SK-N-SH treated with all-trans-retinoic acid at 6 μM for 48 hours (cell line): Measurements from ENCODE around the gene EDDM3A.

Experiments
- ATAC-seq: fragments of 200-7000 bp; cut with Tn5 transposase; 3 replicates; pipeline ENCODE4 v1.9.1; 2020; ENCODE audit warnings: mild to moderate bottlenecking, moderate library complexity
- CSDC2 ChIP-seq: fragments of 250-450 bp; sonication (Bioruptor Pico); IDR thresholded peaks from 2 replicates; pipeline ENCODE4 v1.5.0; 2020; ENCODE audit warnings: mild to moderate bottlenecking, moderate library complexity
- ESRRG ChIP-seq: fragments of 250-450 bp; sonication (Bioruptor Pico); IDR thresholded peaks from 2 replicates; pipeline ENCODE4 v1.6.1; 2021; ENCODE audit warnings: mild to moderate bottlenecking
- GLIS3 ChIP-seq: fragments of 250-450 bp; sonication (Bioruptor Pico); IDR thresholded peaks from 2 replicates; pipeline ENCODE4 v1.5.0; 2020; ENCODE audit warnings: mild to moderate bottlenecking, moderate library complexity
- ISL1 ChIP-seq: fragments of 250-450 bp; sonication (Bioruptor Pico); IDR thresholded peaks from 2 replicates; pipeline ENCODE4 v2.1.2; 2022; ENCODE audit warnings: mild to moderate bottlenecking, moderate library complexity
- OSR1 ChIP-seq: fragments of 250-450 bp; sonication (Bioruptor Pico); IDR thresholded peaks from 2 replicates; pipeline ENCODE4 v1.8.0; 2022; ENCODE audit warnings: moderate library complexity, mild to moderate bottlenecking, inconsistent platforms
- PPARA ChIP-seq: fragments of 250-450 bp; sonication (Bioruptor Pico); IDR thresholded peaks from 2 replicates; pipeline ENCODE4 v1.5.0; 2020; ENCODE audit warnings: mild to moderate bottlenecking, borderline replicate concordance
- TCF4 ChIP-seq: fragments of 250-450 bp; sonication (Bioruptor Pico); IDR thresholded peaks from 2 replicates; pipeline ENCODE4 v1.8.0; 2021; ENCODE audit warnings: mild to moderate bottlenecking, moderate library complexity, borderline replicate concordance
- TOX ChIP-seq: fragments of 250-450 bp; sonication (Bioruptor Pico); IDR thresholded peaks from 2 replicates; pipeline ENCODE4 v1.8.0; 2021; ENCODE audit warnings: mild to moderate bottlenecking, moderate library complexity, borderline replicate concordance
- ZC3H10 ChIP-seq: fragments of 250-450 bp; sonication (Bioruptor Pico); IDR thresholded peaks from 2 replicates; pipeline ENCODE4 v1.5.1; 2021; ENCODE audit warnings: mild to moderate bottlenecking, moderate library complexity
- ZFP30 ChIP-seq: fragments of 450-650 bp; formaldehyde crosslinking; IDR thresholded peaks from 2 replicates; pipeline ENCODE4 v1.5.0; 2022; ENCODE audit warnings: mild to moderate bottlenecking, moderate library complexity
- ZNF565 ChIP-seq: fragments of 450-650 bp; formaldehyde crosslinking; conservative IDR thresholded peaks from 2 replicates; pipeline ENCODE4 v1.5.0; 2020; ENCODE audit warnings: low read depth, mild to moderate bottlenecking, moderate library complexity
- ZNF70 ChIP-seq: fragments of 450-650 bp; formaldehyde crosslinking; IDR thresholded peaks from 2 replicates; pipeline ENCODE4 v1.5.0; 2020; ENCODE audit warnings: mild to moderate bottlenecking, moderate library complexity
- ZNF8 ChIP-seq: fragments of 450-650 bp; formaldehyde crosslinking; IDR thresholded peaks from 2 replicates; pipeline ENCODE4 v1.5.0; 2020; ENCODE audit warnings: mild to moderate bottlenecking, moderate library complexity
- TF ChIP-seq, protein P1 (sequence below): fragments of 250-450 bp; sonication (Bioruptor Pico); IDR thresholded peaks from 2 replicates; pipeline ENCODE4 v1.5.0; 2020; ENCODE audit warnings: mild to moderate bottlenecking, moderate library complexity
- TF ChIP-seq, protein P2 (sequence below): fragments of 250-450 bp; sonication (Bioruptor Pico); IDR thresholded peaks from 2 replicates; pipeline ENCODE4 v1.5.1; 2021; ENCODE audit warnings: mild to moderate bottlenecking, moderate library complexity
- TF ChIP-seq, protein P3 (sequence below): fragments of 250-450 bp; sonication (Bioruptor Pico); IDR thresholded peaks from 2 replicates; pipeline ENCODE4 v1.8.0; 2020; ENCODE audit warnings: mild to moderate bottlenecking, moderate library complexity, borderline replicate concordance
- TF ChIP-seq, protein P4 (sequence below): fragments of 250-450 bp; sonication (Bioruptor Pico); IDR thresholded peaks from 2 replicates; pipeline ENCODE4 v1.8.0; 2021; ENCODE audit warnings: low read depth, mild to moderate bottlenecking, moderate library complexity, borderline replicate concordance
- TF ChIP-seq, protein P5 (sequence below): fragments of 250-450 bp; sonication (Bioruptor Pico); IDR thresholded peaks from 2 replicates; pipeline ENCODE4 v1.5.1; 2020; ENCODE audit warnings: low read depth, mild to moderate bottlenecking, moderate library complexity

EDDM3A gene

DNA sequence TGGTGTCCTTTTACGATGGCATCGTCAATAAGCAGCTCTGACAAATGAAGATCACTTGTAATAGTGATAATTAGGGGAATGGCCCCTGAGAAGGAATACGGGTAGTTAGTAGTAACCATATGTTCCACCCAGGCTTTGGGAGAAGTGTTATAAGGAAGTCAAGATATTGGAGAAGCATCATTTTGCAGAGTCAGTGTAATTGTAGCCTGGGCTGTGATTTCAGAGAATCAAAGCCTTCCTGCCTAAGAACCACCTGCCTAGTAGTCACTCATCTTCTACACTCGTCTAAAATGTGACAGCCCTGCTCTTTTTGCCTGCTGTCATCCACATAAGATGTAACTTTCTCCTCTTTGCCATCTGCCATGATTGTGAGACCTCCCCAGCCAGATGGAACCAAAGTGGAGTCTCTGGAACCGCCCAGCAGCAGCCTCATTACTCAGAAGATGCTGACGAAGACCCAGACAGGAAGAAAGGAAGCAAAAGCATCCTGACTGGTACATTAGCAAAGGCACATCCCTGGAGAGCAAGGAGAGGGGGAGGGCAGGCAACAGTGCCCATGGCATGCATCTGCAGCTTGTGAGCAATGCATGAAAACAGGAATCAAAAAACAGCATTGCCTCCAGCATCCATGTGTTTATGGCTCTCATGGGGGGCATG is 12.6 kb upstream of the EDDM3A start:
- TF ChIP-seq ZC3H10 (CRISPR knock-in tag) (no peak), ESRRG (CRISPR knock-in tag) (no peak), OSR1 (CRISPR knock-in tag) (no peak), TOX (CRISPR knock-in tag) (no peak), TCF4 (CRISPR knock-in tag) (no peak), PPARA (no peak), GLIS3 (CRISPR knock-in tag) (no peak), ZNF565 (CRISPR knock-in tag) (no peak), ZNF8 (CRISPR knock-in tag) (no peak), ZNF70 (CRISPR knock-in tag) (no peak), ISL1 (no peak), CSDC2 (CRISPR knock-in tag) (no peak), ZFP30 (no peak)
- TF ChIP-seq, protein P1, sequence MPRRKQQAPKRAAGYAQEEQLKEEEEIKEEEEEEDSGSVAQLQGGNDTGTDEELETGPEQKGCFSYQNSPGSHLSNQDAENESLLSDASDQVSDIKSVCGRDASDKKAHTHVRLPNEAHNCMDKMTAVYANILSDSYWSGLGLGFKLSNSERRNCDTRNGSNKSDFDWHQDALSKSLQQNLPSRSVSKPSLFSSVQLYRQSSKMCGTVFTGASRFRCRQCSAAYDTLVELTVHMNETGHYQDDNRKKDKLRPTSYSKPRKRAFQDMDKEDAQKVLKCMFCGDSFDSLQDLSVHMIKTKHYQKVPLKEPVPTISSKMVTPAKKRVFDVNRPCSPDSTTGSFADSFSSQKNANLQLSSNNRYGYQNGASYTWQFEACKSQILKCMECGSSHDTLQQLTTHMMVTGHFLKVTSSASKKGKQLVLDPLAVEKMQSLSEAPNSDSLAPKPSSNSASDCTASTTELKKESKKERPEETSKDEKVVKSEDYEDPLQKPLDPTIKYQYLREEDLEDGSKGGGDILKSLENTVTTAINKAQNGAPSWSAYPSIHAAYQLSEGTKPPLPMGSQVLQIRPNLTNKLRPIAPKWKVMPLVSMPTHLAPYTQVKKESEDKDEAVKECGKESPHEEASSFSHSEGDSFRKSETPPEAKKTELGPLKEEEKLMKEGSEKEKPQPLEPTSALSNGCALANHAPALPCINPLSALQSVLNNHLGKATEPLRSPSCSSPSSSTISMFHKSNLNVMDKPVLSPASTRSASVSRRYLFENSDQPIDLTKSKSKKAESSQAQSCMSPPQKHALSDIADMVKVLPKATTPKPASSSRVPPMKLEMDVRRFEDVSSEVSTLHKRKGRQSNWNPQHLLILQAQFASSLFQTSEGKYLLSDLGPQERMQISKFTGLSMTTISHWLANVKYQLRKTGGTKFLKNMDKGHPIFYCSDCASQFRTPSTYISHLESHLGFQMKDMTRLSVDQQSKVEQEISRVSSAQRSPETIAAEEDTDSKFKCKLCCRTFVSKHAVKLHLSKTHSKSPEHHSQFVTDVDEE (CRISPR knock-in tag): no peak
- TF ChIP-seq, protein P2, sequence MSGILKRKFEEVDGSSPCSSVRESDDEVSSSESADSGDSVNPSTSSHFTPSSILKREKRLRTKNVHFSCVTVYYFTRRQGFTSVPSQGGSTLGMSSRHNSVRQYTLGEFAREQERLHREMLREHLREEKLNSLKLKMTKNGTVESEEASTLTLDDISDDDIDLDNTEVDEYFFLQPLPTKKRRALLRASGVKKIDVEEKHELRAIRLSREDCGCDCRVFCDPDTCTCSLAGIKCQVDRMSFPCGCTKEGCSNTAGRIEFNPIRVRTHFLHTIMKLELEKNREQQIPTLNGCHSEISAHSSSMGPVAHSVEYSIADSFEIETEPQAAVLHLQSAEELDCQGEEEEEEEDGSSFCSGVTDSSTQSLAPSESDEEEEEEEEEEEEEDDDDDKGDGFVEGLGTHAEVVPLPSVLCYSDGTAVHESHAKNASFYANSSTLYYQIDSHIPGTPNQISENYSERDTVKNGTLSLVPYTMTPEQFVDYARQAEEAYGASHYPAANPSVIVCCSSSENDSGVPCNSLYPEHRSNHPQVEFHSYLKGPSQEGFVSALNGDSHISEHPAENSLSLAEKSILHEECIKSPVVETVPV (CRISPR knock-in tag): no peak
- TF ChIP-seq, protein P3, sequence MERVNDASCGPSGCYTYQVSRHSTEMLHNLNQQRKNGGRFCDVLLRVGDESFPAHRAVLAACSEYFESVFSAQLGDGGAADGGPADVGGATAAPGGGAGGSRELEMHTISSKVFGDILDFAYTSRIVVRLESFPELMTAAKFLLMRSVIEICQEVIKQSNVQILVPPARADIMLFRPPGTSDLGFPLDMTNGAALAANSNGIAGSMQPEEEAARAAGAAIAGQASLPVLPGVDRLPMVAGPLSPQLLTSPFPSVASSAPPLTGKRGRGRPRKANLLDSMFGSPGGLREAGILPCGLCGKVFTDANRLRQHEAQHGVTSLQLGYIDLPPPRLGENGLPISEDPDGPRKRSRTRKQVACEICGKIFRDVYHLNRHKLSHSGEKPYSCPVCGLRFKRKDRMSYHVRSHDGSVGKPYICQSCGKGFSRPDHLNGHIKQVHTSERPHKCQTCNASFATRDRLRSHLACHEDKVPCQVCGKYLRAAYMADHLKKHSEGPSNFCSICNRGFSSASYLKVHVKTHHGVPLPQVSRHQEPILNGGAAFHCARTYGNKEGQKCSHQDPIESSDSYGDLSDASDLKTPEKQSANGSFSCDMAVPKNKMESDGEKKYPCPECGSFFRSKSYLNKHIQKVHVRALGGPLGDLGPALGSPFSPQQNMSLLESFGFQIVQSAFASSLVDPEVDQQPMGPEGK (CRISPR knock-in tag): no peak
- TF ChIP-seq, protein P4, sequence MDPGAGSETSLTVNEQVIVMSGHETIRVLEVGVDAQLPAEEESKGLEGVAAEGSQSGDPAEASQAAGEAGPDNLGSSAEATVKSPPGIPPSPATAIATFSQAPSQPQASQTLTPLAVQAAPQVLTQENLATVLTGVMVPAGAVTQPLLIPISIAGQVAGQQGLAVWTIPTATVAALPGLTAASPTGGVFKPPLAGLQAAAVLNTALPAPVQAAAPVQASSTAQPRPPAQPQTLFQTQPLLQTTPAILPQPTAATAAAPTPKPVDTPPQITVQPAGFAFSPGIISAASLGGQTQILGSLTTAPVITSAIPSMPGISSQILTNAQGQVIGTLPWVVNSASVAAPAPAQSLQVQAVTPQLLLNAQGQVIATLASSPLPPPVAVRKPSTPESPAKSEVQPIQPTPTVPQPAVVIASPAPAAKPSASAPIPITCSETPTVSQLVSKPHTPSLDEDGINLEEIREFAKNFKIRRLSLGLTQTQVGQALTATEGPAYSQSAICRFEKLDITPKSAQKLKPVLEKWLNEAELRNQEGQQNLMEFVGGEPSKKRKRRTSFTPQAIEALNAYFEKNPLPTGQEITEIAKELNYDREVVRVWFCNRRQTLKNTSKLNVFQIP: no peak
- no peak for ATAC-seq

DNA sequence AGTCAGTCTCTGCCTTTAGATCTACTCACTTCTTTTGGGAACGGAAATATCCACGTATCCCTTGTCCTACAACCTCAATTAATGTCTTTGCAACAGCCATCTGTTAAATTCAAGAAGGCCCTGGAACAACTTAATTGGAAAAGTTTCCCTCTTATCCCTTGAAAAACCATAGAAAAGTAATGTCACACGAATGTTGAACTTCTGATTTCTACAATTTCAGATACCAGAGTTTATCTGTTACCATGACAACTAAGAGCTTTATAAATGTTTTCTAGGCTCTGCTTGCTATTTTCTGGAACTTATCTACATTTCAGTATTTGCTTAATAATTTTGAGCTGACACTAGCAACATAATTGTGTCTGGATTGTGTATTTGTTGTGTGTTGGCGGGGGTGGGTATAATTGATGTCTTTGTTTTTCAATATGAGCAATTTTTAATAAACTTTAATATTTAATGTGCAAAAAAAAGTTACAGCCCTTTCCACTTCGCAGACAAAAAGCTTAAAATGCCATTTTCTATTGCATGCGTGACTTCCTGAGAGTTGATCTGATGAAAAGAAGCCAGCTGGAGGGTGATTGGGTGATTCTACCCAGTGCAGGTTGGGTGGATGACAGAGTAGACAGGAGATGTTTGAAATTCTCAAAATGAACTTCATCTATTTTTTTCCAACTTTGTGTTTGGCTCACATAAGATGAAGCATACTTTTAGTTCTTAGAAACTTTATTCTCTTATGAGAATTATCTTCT is 11.8 kb upstream of the EDDM3A start:
- TF ChIP-seq TCF4 (CRISPR knock-in tag) (no peak), TOX (CRISPR knock-in tag) (no peak), ZNF70 (CRISPR knock-in tag) (no peak), ZNF8 (CRISPR knock-in tag) (no peak), PPARA (no peak), ZFP30 (no peak), OSR1 (CRISPR knock-in tag) (no peak)
- TF ChIP-seq, protein P1 (CRISPR knock-in tag): no peak
- TF ChIP-seq, protein P3 (CRISPR knock-in tag): no peak
- TF ChIP-seq, protein P2 (CRISPR knock-in tag): no peak
- TF ChIP-seq, protein P5, sequence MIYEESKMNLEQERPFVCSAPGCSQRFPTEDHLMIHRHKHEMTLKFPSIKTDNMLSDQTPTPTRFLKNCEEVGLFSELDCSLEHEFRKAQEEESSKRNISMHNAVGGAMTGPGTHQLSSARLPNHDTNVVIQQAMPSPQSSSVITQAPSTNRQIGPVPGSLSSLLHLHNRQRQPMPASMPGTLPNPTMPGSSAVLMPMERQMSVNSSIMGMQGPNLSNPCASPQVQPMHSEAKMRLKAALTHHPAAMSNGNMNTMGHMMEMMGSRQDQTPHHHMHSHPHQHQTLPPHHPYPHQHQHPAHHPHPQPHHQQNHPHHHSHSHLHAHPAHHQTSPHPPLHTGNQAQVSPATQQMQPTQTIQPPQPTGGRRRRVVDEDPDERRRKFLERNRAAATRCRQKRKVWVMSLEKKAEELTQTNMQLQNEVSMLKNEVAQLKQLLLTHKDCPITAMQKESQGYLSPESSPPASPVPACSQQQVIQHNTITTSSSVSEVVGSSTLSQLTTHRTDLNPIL (CRISPR knock-in tag): no peak
- TF ChIP-seq, protein P4: no peak

More for the DNA sequence above, 11.8 kb upstream of the EDDM3A start:
- no peak for ATAC-seq
